PFSK-1 (cell line): ENCODE results near the gene XYLT1.

ENCODE experiments used
- FOXP2 ChIP-seq: optimal IDR thresholded peaks from 2 replicates; pipeline ENCODE3; 2011; ENCODE audit warnings: borderline replicate concordance, control low read depth, inconsistent platforms; ENCODE audit not compliant: insufficient read depth; ENCODE audit errors: extremely low read length, extremely low read depth
- POLR2AphosphoS5 ChIP-seq: IDR thresholded peaks from 2 replicates; pipeline ENCODE4 v1.6.1; 2012; ENCODE audit warnings: low read depth, mild to moderate bottlenecking, control low read depth, low read length, moderate library complexity
- SIN3A ChIP-seq: IDR thresholded peaks from 2 replicates; pipeline ENCODE4 v1.6.1; 2012; ENCODE audit warnings: mild to moderate bottlenecking, low read length, moderate library complexity, borderline replicate concordance; ENCODE audit not compliant: insufficient read depth
- TAF1 ChIP-seq: IDR thresholded peaks from 2 replicates; pipeline ENCODE4 v1.6.1; 2012; ENCODE audit warnings: low read length, control low read depth, borderline replicate concordance; ENCODE audit not compliant: insufficient read depth
- TF ChIP-seq, protein P1 (sequence below), 2 experiments: IDR thresholded peaks; 2 replicates each; pipeline versions ENCODE4 v1.6.1 to v1.8.0; 2011 to 2012; ENCODE audit warnings: low read depth in 2 of 2, low read length in 2 of 2, control low read depth in 1 of 2, inconsistent platforms in 1 of 2, mild to moderate bottlenecking in 1 of 2, moderate library complexity in 1 of 2; ENCODE audit not compliant: insufficient read depth in 1 of 2

DNA sequence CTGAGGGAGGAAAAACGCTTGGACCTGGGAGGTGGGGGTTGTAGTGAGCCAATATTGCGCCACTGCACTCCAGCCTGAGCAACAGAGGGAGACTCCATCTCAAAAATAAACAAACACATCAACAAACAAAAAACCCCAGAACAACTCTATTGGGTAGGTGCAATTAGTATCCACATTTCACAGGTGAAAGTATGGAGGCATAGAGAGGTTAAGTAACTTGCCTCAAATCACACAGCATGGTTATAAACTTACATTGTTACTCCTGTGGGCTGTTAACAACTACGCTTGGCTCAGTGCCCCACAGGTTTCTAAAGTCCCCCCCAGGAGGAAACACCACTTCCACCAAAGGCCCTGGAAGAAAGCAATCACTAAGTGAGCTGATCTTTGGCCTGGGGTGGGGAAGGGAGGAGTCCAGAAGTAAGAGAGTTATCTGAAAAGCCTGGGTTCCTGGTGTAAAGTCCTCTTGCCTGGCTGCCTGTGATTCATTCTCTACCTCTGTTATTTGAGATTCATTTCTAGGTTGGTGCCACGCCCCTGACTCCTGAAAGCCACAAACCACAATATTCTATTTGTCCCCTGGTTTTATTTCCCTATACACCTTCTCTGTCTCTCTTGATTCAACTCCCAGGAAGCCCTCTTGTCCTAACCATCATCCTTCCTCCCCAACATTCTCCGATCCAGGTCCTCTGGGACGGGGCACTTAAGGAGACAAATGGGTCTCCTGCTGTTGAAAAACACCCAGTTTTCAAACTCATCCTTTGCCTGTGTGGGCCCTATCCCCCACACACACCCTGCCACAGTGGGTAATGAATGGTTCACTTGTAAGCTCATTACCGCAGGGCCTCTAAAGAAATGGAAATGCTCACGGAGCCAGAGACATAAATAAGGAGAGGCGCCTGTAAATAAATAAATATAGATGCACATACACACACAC lies 195.4 kb downstream of the XYLT1 start:
- TF ChIP-seq POLR2AphosphoS5 (no peak), SIN3A (no peak), TAF1 (no peak), FOXP2 (no peak)
- TF ChIP-seq, protein P1, sequence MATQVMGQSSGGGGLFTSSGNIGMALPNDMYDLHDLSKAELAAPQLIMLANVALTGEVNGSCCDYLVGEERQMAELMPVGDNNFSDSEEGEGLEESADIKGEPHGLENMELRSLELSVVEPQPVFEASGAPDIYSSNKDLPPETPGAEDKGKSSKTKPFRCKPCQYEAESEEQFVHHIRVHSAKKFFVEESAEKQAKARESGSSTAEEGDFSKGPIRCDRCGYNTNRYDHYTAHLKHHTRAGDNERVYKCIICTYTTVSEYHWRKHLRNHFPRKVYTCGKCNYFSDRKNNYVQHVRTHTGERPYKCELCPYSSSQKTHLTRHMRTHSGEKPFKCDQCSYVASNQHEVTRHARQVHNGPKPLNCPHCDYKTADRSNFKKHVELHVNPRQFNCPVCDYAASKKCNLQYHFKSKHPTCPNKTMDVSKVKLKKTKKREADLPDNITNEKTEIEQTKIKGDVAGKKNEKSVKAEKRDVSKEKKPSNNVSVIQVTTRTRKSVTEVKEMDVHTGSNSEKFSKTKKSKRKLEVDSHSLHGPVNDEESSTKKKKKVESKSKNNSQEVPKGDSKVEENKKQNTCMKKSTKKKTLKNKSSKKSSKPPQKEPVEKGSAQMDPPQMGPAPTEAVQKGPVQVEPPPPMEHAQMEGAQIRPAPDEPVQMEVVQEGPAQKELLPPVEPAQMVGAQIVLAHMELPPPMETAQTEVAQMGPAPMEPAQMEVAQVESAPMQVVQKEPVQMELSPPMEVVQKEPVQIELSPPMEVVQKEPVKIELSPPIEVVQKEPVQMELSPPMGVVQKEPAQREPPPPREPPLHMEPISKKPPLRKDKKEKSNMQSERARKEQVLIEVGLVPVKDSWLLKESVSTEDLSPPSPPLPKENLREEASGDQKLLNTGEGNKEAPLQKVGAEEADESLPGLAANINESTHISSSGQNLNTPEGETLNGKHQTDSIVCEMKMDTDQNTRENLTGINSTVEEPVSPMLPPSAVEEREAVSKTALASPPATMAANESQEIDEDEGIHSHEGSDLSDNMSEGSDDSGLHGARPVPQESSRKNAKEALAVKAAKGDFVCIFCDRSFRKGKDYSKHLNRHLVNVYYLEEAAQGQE (IDR thresholded peaks at IDR 0.05; ENCODE audit: insufficient read depth in 1 of 2, low read depth in 2 of 2, low read length in 2 of 2): no peak
